ENCODE measurements around the gene COPS7A. TPM values are rescaled to one million over a fixed set of nuclear protein-coding genes. Genes with fewer than 3 reads are reported as not detected.
A peak's percentile ranks its signal among the peaks of the same experiment; 100 is the strongest.

The COPS7A gene
- total and polyA plus RNA-seq, 11 donors, result 54.1 to 108 (median 82.6) TPM

DNA sequence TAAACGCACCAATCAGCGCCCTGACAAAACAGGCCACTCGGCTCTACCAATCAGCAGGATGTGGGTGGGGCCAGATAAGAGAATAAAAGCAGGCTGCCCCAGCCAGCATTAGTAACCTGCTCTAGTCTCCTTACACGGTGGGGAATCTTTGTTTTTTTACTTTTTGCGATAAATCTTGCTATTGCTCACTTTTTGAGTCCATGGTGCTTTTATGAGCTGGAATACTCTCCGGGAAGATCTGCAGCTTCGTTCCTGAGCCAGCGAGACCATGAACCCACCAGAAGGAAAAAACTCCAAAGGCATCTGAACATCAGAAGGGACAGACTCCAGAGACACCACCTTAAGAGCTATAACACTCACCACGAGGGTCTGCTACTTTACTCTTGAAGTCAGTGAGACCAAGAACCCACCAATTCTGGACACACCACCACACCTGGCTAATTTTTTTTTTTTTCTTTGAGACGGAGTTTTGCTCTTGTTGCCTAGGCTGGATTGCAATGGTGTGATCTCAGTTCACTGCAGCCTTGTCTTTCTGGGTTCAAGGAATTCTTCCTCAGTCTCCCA lies 6.9 kb upstream of the COPS7A start:
- no peak overlapping the region for H3K27ac ChIP-seq
- peaks cover 0 to 17% (median 0%) of the 10 kb centered on the region in 9 donors for H3K27me3 ChIP-seq
- ATAC-seq (no peak), DNase-seq (no peak)
- intact Hi-C loops (cut with DNase I), result no loop called here
- no peaks in the 10 kb centered on the region for H3K36me3 ChIP-seq
- no peaks in the 10 kb centered on the region for H3K4me1 ChIP-seq
- WGBS, 4 donors, result 59 to 77% (median 73%) methylated on average over 8 to 10 of the region's 10 CpGs
- H3K4me3 ChIP-seq, result no peak overlapping the region
- TF ChIP-seq, protein P1, sequence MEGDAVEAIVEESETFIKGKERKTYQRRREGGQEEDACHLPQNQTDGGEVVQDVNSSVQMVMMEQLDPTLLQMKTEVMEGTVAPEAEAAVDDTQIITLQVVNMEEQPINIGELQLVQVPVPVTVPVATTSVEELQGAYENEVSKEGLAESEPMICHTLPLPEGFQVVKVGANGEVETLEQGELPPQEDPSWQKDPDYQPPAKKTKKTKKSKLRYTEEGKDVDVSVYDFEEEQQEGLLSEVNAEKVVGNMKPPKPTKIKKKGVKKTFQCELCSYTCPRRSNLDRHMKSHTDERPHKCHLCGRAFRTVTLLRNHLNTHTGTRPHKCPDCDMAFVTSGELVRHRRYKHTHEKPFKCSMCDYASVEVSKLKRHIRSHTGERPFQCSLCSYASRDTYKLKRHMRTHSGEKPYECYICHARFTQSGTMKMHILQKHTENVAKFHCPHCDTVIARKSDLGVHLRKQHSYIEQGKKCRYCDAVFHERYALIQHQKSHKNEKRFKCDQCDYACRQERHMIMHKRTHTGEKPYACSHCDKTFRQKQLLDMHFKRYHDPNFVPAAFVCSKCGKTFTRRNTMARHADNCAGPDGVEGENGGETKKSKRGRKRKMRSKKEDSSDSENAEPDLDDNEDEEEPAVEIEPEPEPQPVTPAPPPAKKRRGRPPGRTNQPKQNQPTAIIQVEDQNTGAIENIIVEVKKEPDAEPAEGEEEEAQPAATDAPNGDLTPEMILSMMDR (IDR thresholded peaks at IDR 0.05), result no peak
- TF ChIP-seq POLR2A (IDR thresholded peaks at IDR 0.05), result no peak
- no peaks in the 10 kb centered on the region for H3K9me3 ChIP-seq

- H3K27me3 ChIP-seq, result no peaks in the 10 kb centered on the region
- no peak for DNase-seq
- peak overlapping the region in 1 of 12 donors; percentile 77 for H3K4me3 ChIP-seq
- peaks cover 0 to 23% (median 11%) of the 10 kb centered on the region in 12 donors for H3K4me1 ChIP-seq
- TF ChIP-seq, protein P1 (IDR thresholded peaks at IDR 0.05), result no peak
- TF ChIP-seq POLR2A (IDR thresholded peaks at IDR 0.05), result no peak
- H3K27ac ChIP-seq, result no peak overlapping the region
- H3K36me3 ChIP-seq, result peaks cover 0 to 13% (median 9%) of the 10 kb centered on the region in 9 donors
- no peak for ATAC-seq
- intact Hi-C loops (cut with DNase I), result loop anchor here in 3 of 10 donors (2.0 to 10.0 kb wide), 3 partner anchors 36 to 60 kb away; partner anchors contain the start of genes ING4 (in 2 of the 3) and ZNF384 (in 1 of the 3)
- 79 to 83% (median 80%) methylated on average over 3 of the region's 3 CpGs for WGBS, 4 donors
- H3K9me3 ChIP-seq, result no peaks in the 10 kb centered on the region
Observed at GRCh38 chr12:6722863-6723262, 983 bp upstream of the COPS7A start.

GRCh38 chr12:6724409-6724797 lies 557 bp downstream of the COPS7A start:
- no peaks in the 10 kb centered on the region for H3K27me3 ChIP-seq
- H3K9me3 ChIP-seq, result no peaks in the 10 kb centered on the region
- intact Hi-C loops (cut with DNase I), result loop anchor here in 4 of 10 donors (2.0 to 10.0 kb wide), 6 partner anchors 28 to 62 kb away; partner anchors contain the start of genes ING4 (in 2 of the 4), ZNF384 (in 2 of the 4) and MLF2 (in 1 of the 4)
- peak; percentile 3 to 18 (median 9) for ATAC-seq
- WGBS, 4 donors, result 14 to 19% (median 17%) methylated on average over 9 to 10 of the region's 10 CpGs
- H3K36me3 ChIP-seq, result peaks cover 0 to 28% (median 24%) of the 10 kb centered on the region in 9 donors
- no peak for TF ChIP-seq POLR2A (IDR thresholded peaks at IDR 0.05)
- TF ChIP-seq, protein P1 (IDR thresholded peaks at IDR 0.05), result no peak
- H3K4me3 ChIP-seq, result peak overlapping the region; percentile 37 to 84 (median 66)
- peak overlapping the region; percentile 68 to 95 (median 90) for H3K27ac ChIP-seq
- peaks cover 0 to 23% (median 11%) of the 10 kb centered on the region in 12 donors for H3K4me1 ChIP-seq
- no peak for DNase-seq

DNA sequence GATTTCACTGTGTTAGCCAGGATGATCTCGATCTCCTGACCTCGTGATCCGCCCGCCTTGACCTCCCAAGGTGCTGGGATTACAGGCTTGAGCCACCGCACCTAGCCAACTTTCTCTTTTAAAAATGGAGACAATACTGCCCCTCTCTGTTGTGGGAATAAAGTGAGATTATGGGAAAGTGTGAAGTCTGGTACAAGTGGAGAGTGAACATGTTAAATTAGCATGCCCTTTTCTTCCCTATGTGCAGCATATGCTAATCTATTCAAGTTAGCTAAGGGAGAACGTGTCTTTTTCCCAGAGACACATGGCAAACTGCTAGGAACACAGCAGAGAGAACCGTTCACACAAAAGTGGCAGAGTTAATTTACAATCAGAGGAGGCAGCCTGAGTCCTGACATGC lies 1.5 kb downstream of the COPS7A start:
- ATAC-seq (no peak), DNase-seq (no peak)
- Histone ChIP-seq H3K4me3 (no peak overlapping the region), H3K36me3 (peaks cover 0 to 38% (median 33%) of the 10 kb centered on the region in 9 donors), H3K9me3 (no peaks in the 10 kb centered on the region), H3K27me3 (no peaks in the 10 kb centered on the region), H3K27ac (no peak overlapping the region), H3K4me1 (peaks cover 0 to 23% (median 11%) of the 10 kb centered on the region in 12 donors)
- intact Hi-C loops (cut with DNase I), result loop anchor here in 4 of 10 donors (2.0 to 10.0 kb wide), 5 partner anchors 27 to 63 kb away; partner anchors contain the start of genes ING4 (in 2 of the 4), MLF2 (in 1 of the 4) and ZNF384 (in 1 of the 4)
- no peak for TF ChIP-seq POLR2A (IDR thresholded peaks at IDR 0.05)
- TF ChIP-seq, protein P1 (IDR thresholded peaks at IDR 0.05), result no peak
- 92 to 94% (median 93%) methylated on average over 7 of the region's 7 CpGs for WGBS, 4 donors

Data from heart left ventricle (tissue), 16 donors.